Neural cell (in vitro differentiated cells): ENCODE data around the gene SNX6. TPM values are rescaled to one million over a fixed set of nuclear protein-coding genes. Genes with fewer than 3 reads are reported as not detected.

Experiments
- H2AFZ ChIP-seq: fragments of 200-600, 300-800 bp; sonication (generic), shearing (Covaris generic); 2 replicates; pipeline ENCODE4 v1.6.0; 2014; ENCODE audit warnings: low read depth, mild to moderate bottlenecking, antibody characterized with exemption, low read length, moderate library complexity
- H3F3A ChIP-seq: fragments of 200-600 bp; shearing (Covaris generic); 2 replicates; pipeline ENCODE4 v1.6.1; 2016; ENCODE audit warnings: mild to moderate bottlenecking, moderate library complexity, mixed read lengths, antibody characterized with exemption, low read length; ENCODE audit not compliant: insufficient read depth, poor library complexity, severe bottlenecking
- H3K27ac ChIP-seq: fragments of 200-600, 300-800 bp; sonication (generic), shearing (Covaris generic); 2 replicates; pipeline ENCODE4 v1.5.1; 2014; ENCODE audit warnings: mild to moderate bottlenecking, low read length, moderate library complexity
- H3K27me3 ChIP-seq: fragments of 300-800, 200-600 bp; sonication (generic), shearing (Covaris generic); 2 replicates; pipeline ENCODE4 v1.6.0; 2014; ENCODE audit warnings: mild to moderate bottlenecking, low read depth, low read length, moderate library complexity; ENCODE audit not compliant: insufficient read depth
- H3K36me3 ChIP-seq: fragments of 300-800, 200-600 bp; sonication (generic), shearing (Covaris generic); 2 replicates; pipeline ENCODE4 v1.5.1; 2014; ENCODE audit warnings: mild to moderate bottlenecking, antibody characterized with exemption, low read length, moderate library complexity; ENCODE audit not compliant: insufficient read depth
- H3K4me2 ChIP-seq: fragments of 300-800, 200-600 bp; sonication (generic), shearing (Covaris generic); 2 replicates; pipeline ENCODE4 v1.6.0; 2014; ENCODE audit warnings: mild to moderate bottlenecking, low read length
- H3K4me3 ChIP-seq: fragments of 300-800, 200-600 bp; sonication (generic), shearing (Covaris generic); 2 replicates; pipeline ENCODE4 v1.5.1; 2014; ENCODE audit warnings: mild to moderate bottlenecking, low read length, moderate library complexity
- H3K79me2 ChIP-seq: fragments of 200-600 bp; shearing (Covaris generic); replicated peaks from 2 replicates; pipeline ENCODE4 v1.6.0; 2014; ENCODE audit warnings: mild to moderate bottlenecking, low read length, moderate library complexity; ENCODE audit not compliant: insufficient read depth
- H3K9ac ChIP-seq: fragments of 300-800, 200-600 bp; sonication (generic), shearing (Covaris generic); 2 replicates; pipeline ENCODE4 v1.6.1; 2016; ENCODE audit warnings: mild to moderate bottlenecking, low read length, mixed read lengths
- H3K9me2 ChIP-seq: fragments of 200-600 bp; shearing (Covaris generic); 2 replicates; pipeline ENCODE4 v1.6.1; 2016; ENCODE audit warnings: mild to moderate bottlenecking, low read length, mixed read lengths; ENCODE audit not compliant: insufficient read depth
- H3K9me3 ChIP-seq: fragments of 200-600, 300-800 bp; sonication (generic), shearing (Covaris generic); 2 replicates; pipeline ENCODE4 v1.6.1; 2016; ENCODE audit warnings: mild to moderate bottlenecking, mixed run types, low read length, moderate library complexity, mixed read lengths
- H4K20me1 ChIP-seq: fragments of 200-600 bp; shearing (Covaris generic); 2 replicates; pipeline ENCODE4 v1.6.1; 2016; ENCODE audit warnings: mild to moderate bottlenecking, mixed run types; ENCODE audit not compliant: insufficient read depth
- EP300 ChIP-seq: fragments of 450-650 bp; conservative IDR thresholded peaks from 2 replicates; pipeline ENCODE4 v1.6.1; 2014; ENCODE audit warnings: antibody characterized with exemption, mild to moderate bottlenecking, moderate library complexity; ENCODE audit not compliant: poor library complexity, severe bottlenecking
- EZH2 ChIP-seq: fragments of 200-600, 300-800 bp; shearing (Covaris generic), sonication (generic); IDR thresholded peaks from 2 replicates; pipeline ENCODE4 v1.6.1; 2014; ENCODE audit warnings: antibody characterized with exemption, low read length, borderline replicate concordance, mild to moderate bottlenecking; ENCODE audit not compliant: insufficient read depth, poor library complexity, severe bottlenecking
- MXI1 ChIP-seq: fragments of 450-650 bp; conservative IDR thresholded peaks from 2 replicates; pipeline ENCODE4 v1.6.1; 2014; ENCODE audit warnings: antibody characterized with exemption, mild to moderate bottlenecking; ENCODE audit not compliant: poor library complexity, severe bottlenecking
- POLR2AphosphoS5 ChIP-seq: IDR thresholded peaks from 2 replicates; pipeline ENCODE4 v1.6.1; 2012
- RAD21 ChIP-seq: fragments of 450-650 bp; conservative IDR thresholded peaks from 2 replicates; pipeline ENCODE4 v1.6.1; 2014; ENCODE audit warnings: antibody characterized with exemption, mild to moderate bottlenecking, moderate library complexity
- SMC3 ChIP-seq: fragments of 450-650 bp; conservative IDR thresholded peaks from 2 replicates; pipeline ENCODE4 v1.6.1; 2014; ENCODE audit warnings: antibody characterized with exemption, mild to moderate bottlenecking, moderate library complexity; ENCODE audit not compliant: poor library complexity
- TAF1 ChIP-seq: IDR thresholded peaks from 2 replicates; pipeline ENCODE4 v1.6.1; 2012; ENCODE audit warnings: low read depth
- polyA plus RNA-seq: library from polyadenylated mRNA; depleted of rRNA; stranded (reverse); fragments of >200 nt; gene quantifications from 2 replicates; pipeline ENCODE4 v1.2.3, GENCODE V29; 2014
- TF ChIP-seq, protein P1 (sequence below): IDR thresholded peaks from 2 replicates; pipeline ENCODE4 v1.6.1; 2012; ENCODE audit warnings: borderline replicate concordance
- TF ChIP-seq, protein P2 (sequence below): fragments of 450-650 bp; IDR thresholded peaks from 2 replicates; pipeline ENCODE4 v1.5.1; 2014; ENCODE audit warnings: antibody characterized with exemption, mild to moderate bottlenecking, moderate library complexity; ENCODE audit not compliant: poor library complexity, severe bottlenecking

The SNX6 gene
- polyA plus RNA-seq, 1 donor from 2014 or later = 129 TPM

DNA sequence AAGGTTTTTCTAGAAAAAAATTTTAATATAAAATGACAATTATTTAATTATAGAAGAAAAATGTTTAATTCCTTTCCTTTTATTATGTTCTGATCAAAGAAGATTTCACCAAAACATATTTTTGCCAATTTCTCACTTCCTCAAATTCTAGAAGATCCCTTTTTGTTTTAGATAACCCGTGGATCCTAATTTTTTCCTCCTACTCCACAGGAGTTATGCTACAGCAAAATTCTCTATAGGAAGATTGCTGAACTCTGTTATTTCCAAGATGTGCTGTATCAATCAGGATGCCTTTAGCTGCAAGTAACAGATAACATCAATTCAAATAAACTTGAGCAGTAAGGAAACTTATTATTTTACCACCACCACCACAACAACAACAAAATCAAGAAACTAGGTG is 3.8 kb upstream of the SNX6 start:
- Histone ChIP-seq H3K27me3 (no peaks in the 10 kb centered on the region), H3K36me3 (no peaks in the 10 kb centered on the region)
- no peak for TF ChIP-seq TAF1
- no peak for TF ChIP-seq POLR2AphosphoS5
- TF ChIP-seq EZH2 = no peak
- TF ChIP-seq, protein P1, sequence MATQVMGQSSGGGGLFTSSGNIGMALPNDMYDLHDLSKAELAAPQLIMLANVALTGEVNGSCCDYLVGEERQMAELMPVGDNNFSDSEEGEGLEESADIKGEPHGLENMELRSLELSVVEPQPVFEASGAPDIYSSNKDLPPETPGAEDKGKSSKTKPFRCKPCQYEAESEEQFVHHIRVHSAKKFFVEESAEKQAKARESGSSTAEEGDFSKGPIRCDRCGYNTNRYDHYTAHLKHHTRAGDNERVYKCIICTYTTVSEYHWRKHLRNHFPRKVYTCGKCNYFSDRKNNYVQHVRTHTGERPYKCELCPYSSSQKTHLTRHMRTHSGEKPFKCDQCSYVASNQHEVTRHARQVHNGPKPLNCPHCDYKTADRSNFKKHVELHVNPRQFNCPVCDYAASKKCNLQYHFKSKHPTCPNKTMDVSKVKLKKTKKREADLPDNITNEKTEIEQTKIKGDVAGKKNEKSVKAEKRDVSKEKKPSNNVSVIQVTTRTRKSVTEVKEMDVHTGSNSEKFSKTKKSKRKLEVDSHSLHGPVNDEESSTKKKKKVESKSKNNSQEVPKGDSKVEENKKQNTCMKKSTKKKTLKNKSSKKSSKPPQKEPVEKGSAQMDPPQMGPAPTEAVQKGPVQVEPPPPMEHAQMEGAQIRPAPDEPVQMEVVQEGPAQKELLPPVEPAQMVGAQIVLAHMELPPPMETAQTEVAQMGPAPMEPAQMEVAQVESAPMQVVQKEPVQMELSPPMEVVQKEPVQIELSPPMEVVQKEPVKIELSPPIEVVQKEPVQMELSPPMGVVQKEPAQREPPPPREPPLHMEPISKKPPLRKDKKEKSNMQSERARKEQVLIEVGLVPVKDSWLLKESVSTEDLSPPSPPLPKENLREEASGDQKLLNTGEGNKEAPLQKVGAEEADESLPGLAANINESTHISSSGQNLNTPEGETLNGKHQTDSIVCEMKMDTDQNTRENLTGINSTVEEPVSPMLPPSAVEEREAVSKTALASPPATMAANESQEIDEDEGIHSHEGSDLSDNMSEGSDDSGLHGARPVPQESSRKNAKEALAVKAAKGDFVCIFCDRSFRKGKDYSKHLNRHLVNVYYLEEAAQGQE = no peak
- no peak for TF ChIP-seq MXI1
- TF ChIP-seq EP300 = no peak
- TF ChIP-seq SMC3 = no peak
- TF ChIP-seq, protein P2, sequence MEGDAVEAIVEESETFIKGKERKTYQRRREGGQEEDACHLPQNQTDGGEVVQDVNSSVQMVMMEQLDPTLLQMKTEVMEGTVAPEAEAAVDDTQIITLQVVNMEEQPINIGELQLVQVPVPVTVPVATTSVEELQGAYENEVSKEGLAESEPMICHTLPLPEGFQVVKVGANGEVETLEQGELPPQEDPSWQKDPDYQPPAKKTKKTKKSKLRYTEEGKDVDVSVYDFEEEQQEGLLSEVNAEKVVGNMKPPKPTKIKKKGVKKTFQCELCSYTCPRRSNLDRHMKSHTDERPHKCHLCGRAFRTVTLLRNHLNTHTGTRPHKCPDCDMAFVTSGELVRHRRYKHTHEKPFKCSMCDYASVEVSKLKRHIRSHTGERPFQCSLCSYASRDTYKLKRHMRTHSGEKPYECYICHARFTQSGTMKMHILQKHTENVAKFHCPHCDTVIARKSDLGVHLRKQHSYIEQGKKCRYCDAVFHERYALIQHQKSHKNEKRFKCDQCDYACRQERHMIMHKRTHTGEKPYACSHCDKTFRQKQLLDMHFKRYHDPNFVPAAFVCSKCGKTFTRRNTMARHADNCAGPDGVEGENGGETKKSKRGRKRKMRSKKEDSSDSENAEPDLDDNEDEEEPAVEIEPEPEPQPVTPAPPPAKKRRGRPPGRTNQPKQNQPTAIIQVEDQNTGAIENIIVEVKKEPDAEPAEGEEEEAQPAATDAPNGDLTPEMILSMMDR = no peak
- TF ChIP-seq RAD21 = no peak

DNA sequence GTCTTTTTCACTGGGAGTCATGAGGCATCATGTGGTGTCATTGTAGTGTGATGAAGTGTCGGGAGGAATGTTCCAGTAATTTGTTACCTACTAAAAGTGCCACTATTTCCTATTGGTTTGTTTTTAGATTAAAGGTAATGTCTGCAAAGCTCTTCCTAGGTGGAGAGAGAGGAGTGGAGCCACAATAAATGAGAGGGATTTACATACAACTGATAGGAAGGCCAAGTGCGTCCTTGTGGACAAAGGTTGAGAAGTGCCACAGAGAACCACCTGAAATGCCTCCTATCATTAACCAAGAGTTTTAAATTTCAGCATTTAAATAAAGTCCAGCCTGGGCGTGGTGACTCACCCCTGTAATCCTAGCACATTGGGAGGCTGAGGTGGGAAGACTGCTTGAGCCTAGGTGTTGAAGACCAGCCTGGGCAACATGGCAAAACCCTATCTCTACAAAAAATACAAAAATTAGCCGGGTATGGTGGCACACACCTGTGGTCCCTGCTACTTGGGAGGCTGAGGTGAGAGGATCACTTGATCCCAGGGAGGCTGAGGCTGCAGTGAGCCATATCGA is 2.5 kb upstream of the SNX6 start:
- TF ChIP-seq, protein P1 = no peak
- no peak for TF ChIP-seq RAD21
- TF ChIP-seq SMC3 = no peak
- TF ChIP-seq EZH2 = no peak
- no peak for TF ChIP-seq EP300
- no peak for TF ChIP-seq MXI1
- TF ChIP-seq TAF1 = no peak
- TF ChIP-seq, protein P2 = no peak
- TF ChIP-seq POLR2AphosphoS5 = no peak
- Histone ChIP-seq H3K27me3 (no peaks in the 10 kb centered on the region), H3K79me2 (peaks cover 21% of the 10 kb centered on the region), H3K4me3 (no peak overlapping the region), H3F3A (no peaks in the 10 kb centered on the region), H3K9me2 (no peaks in the 10 kb centered on the region), H3K27ac (no peak overlapping the region), H3K9me3 (no peaks in the 10 kb centered on the region), H2AFZ (no peak overlapping the region), H4K20me1 (no peaks in the 10 kb centered on the region), H3K9ac (no peak overlapping the region), H3K4me2 (no peak overlapping the region), H3K36me3 (no peaks in the 10 kb centered on the region)

More for the DNA sequence above, 3.8 kb upstream of the SNX6 start:
- no peak overlapping the region for H3K27ac ChIP-seq
- H2AFZ ChIP-seq = no peak overlapping the region
- H3K79me2 ChIP-seq = peaks cover 10% of the 10 kb centered on the region
- H3K9me3 ChIP-seq = no peaks in the 10 kb centered on the region
- no peak overlapping the region for H3K4me2 ChIP-seq
- H4K20me1 ChIP-seq = no peaks in the 10 kb centered on the region
- H3K9ac ChIP-seq = no peak overlapping the region
- H3K4me3 ChIP-seq = no peak overlapping the region
- H3K9me2 ChIP-seq = no peaks in the 10 kb centered on the region
- no peaks in the 10 kb centered on the region for H3F3A ChIP-seq
